Endothelial cell of umbilical vein (primary cell): Measurements from ENCODE around the gene CPLX1.

Source experiments
- MYC ChIP-seq: IDR thresholded peaks from one replicate; pipeline ENCODE4 v1.6.1; 2011; ENCODE audit warnings: mild to moderate bottlenecking, low read depth, low read length
- POLR2A ChIP-seq: IDR thresholded peaks from 2 replicates; pipeline ENCODE4 v1.6.1; 2012; ENCODE audit warnings: low read depth, mild to moderate bottlenecking, control low read depth, low read length
- TF ChIP-seq, protein P1 (sequence below), 2 donors: IDR thresholded peaks; 1 replicate in 1 of 2; 2 replicates in 1 of 2; pipeline ENCODE4 v1.5.1; 2011; ENCODE audit warnings: low read length in 2 of 2, mild to moderate bottlenecking in 2 of 2, moderate library complexity in 2 of 2, control low read depth in 1 of 2, inconsistent platforms in 1 of 2, low read depth in 1 of 2; ENCODE audit not compliant: insufficient read depth in 1 of 2; ENCODE audit errors: extremely low read depth in 1 of 2

DNA sequence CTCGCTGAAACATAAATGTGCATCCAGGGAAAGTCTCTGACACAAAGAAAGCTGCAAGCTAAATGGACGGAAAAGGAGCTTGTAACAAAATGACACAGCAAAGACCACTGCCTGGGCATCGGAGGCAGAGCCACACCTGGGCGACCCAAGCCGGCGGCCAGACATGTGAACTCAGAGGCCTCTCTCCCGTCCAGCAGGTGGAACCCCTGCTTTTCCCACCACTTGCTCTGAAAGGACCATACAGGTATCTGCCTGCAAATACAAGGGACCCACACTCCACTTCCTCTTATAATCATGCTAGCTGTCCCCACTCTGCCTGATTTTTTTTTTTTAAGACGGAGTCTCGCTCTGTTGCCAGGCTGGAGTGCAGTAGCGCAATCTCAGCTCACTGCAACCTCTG lies 12.0 kb downstream of the CPLX1 start:
- TF ChIP-seq, protein P1, sequence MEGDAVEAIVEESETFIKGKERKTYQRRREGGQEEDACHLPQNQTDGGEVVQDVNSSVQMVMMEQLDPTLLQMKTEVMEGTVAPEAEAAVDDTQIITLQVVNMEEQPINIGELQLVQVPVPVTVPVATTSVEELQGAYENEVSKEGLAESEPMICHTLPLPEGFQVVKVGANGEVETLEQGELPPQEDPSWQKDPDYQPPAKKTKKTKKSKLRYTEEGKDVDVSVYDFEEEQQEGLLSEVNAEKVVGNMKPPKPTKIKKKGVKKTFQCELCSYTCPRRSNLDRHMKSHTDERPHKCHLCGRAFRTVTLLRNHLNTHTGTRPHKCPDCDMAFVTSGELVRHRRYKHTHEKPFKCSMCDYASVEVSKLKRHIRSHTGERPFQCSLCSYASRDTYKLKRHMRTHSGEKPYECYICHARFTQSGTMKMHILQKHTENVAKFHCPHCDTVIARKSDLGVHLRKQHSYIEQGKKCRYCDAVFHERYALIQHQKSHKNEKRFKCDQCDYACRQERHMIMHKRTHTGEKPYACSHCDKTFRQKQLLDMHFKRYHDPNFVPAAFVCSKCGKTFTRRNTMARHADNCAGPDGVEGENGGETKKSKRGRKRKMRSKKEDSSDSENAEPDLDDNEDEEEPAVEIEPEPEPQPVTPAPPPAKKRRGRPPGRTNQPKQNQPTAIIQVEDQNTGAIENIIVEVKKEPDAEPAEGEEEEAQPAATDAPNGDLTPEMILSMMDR (IDR thresholded peaks at IDR 0.05; ENCODE audit: extremely low read depth in 1 of 2, insufficient read depth in 1 of 2, low read depth in 1 of 2, low read length in 2 of 2), result no peak
- TF ChIP-seq POLR2A (no peak), MYC (no peak)
